Endothelial cell (in vitro differentiated cells): ENCODE data around the gene GUCY1A1. TPM values are rescaled to one million over a fixed set of nuclear protein-coding genes. Genes with fewer than 3 reads are reported as not detected.

Experiments
- DNase-seq: peaks from one replicate; pipeline ENCODE4 v3.0.0; 2021; ENCODE audit warnings: low spot score
- H3K27ac Mint-ChIP-seq: one replicate; pipeline ENCODE4 v1.8.0; 2021; ENCODE audit warnings: mixed read lengths, inconsistent platforms; ENCODE audit not compliant: unreplicated experiment
- H3K27me3 Mint-ChIP-seq: one replicate; pipeline ENCODE4 v1.8.0; 2021; ENCODE audit warnings: mild to moderate bottlenecking, moderate library complexity, mixed read lengths, inconsistent platforms; ENCODE audit not compliant: unreplicated experiment
- H3K36me3 Mint-ChIP-seq: one replicate; pipeline ENCODE4 v1.8.0; 2021; ENCODE audit warnings: mild to moderate bottlenecking, low read depth, mixed read lengths, inconsistent platforms; ENCODE audit not compliant: unreplicated experiment
- H3K4me1 Mint-ChIP-seq: one replicate; pipeline ENCODE4 v1.8.0; 2021; ENCODE audit warnings: mild to moderate bottlenecking, mixed read lengths, inconsistent platforms; ENCODE audit not compliant: unreplicated experiment
- H3K4me3 Mint-ChIP-seq: one replicate; pipeline ENCODE4 v1.8.0; 2021; ENCODE audit warnings: mild to moderate bottlenecking, mixed read lengths, inconsistent platforms; ENCODE audit not compliant: unreplicated experiment
- H3K9me3 Mint-ChIP-seq: one replicate; pipeline ENCODE4 v1.8.0; 2021; ENCODE audit warnings: mixed read lengths, inconsistent platforms; ENCODE audit not compliant: unreplicated experiment
- total RNA-seq: library from RNA; stranded (reverse); fragmentation: NEBNext Ultra II Directional; extraction: Animal tissue kit (Norgen Biotek cat#: 25700); gene quantifications from one replicate; pipeline ENCODE4 v1.2.1, GENCODE V29; 2021; ENCODE audit not compliant: unreplicated experiment
- TF ChIP-seq, protein P1 (sequence below): fragments of 200-600 bp; sonication (generic); IDR thresholded peaks from one replicate; pipeline ENCODE4 v1.5.0; 2021; ENCODE audit warnings: antibody characterized with exemption; ENCODE audit not compliant: unreplicated experiment

GUCY1A1 gene
- total RNA-seq, 1 donor from 2014 or later = not detected

- H3K36me3 Mint-ChIP-seq = no peaks in the 10 kb centered on the region
- H3K4me3 Mint-ChIP-seq = no peak overlapping the region
- H3K27ac Mint-ChIP-seq = no peak overlapping the region
- no peak for DNase-seq
- H3K27me3 Mint-ChIP-seq = no peaks in the 10 kb centered on the region
- peaks cover 13% of the 10 kb centered on the region for H3K4me1 Mint-ChIP-seq
- H3K9me3 Mint-ChIP-seq = no peaks in the 10 kb centered on the region
- TF ChIP-seq, protein P1, sequence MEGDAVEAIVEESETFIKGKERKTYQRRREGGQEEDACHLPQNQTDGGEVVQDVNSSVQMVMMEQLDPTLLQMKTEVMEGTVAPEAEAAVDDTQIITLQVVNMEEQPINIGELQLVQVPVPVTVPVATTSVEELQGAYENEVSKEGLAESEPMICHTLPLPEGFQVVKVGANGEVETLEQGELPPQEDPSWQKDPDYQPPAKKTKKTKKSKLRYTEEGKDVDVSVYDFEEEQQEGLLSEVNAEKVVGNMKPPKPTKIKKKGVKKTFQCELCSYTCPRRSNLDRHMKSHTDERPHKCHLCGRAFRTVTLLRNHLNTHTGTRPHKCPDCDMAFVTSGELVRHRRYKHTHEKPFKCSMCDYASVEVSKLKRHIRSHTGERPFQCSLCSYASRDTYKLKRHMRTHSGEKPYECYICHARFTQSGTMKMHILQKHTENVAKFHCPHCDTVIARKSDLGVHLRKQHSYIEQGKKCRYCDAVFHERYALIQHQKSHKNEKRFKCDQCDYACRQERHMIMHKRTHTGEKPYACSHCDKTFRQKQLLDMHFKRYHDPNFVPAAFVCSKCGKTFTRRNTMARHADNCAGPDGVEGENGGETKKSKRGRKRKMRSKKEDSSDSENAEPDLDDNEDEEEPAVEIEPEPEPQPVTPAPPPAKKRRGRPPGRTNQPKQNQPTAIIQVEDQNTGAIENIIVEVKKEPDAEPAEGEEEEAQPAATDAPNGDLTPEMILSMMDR = no peak
Measured at GRCh38 chr4:155676430-155676825, 9.8 kb downstream of the GUCY1A1 start.

DNA sequence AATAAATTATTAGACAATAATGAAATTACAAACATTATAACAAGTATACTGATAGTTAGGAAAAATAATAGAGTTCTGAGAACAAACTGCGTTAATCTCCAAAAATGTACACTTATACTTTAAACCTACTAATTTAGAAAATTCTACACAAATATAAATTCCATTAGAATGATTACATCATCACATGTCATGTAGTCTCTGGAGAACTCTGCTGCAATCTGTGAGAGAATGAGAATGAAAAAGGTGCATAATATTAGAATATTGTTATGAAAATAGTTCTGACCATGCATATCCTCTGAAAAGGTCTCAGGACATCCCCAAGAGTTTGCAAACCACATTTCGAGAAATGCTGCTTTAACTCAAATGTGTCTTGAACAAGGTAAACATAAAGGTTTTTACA lies 11.4 kb downstream of the GUCY1A1 start:
- no peak overlapping the region for H3K4me3 Mint-ChIP-seq
- no peaks in the 10 kb centered on the region for H3K27me3 Mint-ChIP-seq
- H3K36me3 Mint-ChIP-seq = no peaks in the 10 kb centered on the region
- peaks cover 13% of the 10 kb centered on the region for H3K4me1 Mint-ChIP-seq
- TF ChIP-seq, protein P1 = no peak
- H3K27ac Mint-ChIP-seq = no peak overlapping the region
- H3K9me3 Mint-ChIP-seq = no peaks in the 10 kb centered on the region
- DNase-seq = no peak

GRCh38 chr4:155679343-155679742 lies 12.7 kb downstream of the GUCY1A1 start:
- peaks cover 13% of the 10 kb centered on the region for H3K4me1 Mint-ChIP-seq
- DNase-seq = no peak
- no peaks in the 10 kb centered on the region for H3K36me3 Mint-ChIP-seq
- no peak overlapping the region for H3K4me3 Mint-ChIP-seq
- H3K27me3 Mint-ChIP-seq = no peaks in the 10 kb centered on the region
- H3K27ac Mint-ChIP-seq = no peak overlapping the region
- TF ChIP-seq, protein P1 = no peak
- H3K9me3 Mint-ChIP-seq = no peaks in the 10 kb centered on the region

DNA sequence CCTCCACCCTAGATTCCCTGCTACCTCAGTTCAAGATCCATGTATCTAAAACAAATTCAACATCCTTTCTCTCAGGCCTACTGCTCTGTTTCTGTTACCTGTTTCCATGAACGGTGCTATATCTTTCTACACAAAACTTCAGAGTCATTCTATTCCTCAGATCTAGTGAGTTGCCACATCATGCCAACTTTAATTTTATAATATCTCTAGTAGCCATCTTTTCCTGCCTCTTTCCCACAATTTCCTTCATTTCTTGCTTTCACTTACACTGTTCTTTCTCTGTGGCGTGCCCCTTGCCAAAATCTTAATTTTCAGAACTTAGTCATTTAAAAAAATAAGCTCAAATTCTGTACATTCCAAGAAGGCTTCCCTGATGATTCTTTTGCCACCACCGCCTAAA lies 15.2 kb downstream of the GUCY1A1 start:
- no peak overlapping the region for H3K27ac Mint-ChIP-seq

DNA sequence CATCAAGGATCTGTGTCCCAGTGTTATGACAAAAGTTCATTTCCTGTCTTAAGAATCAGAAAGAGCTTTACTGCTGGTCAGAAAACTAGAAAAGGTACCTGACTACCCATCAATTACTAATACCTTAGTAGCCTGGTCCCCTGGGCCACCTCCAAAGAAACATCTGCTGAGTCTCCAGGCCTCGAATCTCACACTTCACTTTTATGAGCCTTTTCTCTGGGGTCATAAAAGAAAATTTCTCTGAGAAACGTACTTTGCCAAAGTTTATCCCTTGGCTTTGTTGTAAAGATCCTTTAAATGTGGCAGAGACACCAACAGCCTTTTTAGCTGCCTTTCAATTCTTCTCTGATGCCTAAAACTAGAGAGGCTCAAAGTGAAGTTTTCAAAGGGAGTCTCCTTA lies 17.8 kb downstream of the GUCY1A1 start:
- Mint-ChIP-seq H3K9me3 (no peaks in the 10 kb centered on the region), H3K36me3 (no peaks in the 10 kb centered on the region), H3K4me1 (no peaks in the 10 kb centered on the region), H3K27ac (no peak overlapping the region), H3K27me3 (no peaks in the 10 kb centered on the region), H3K4me3 (no peak overlapping the region)
- no peak for DNase-seq
- TF ChIP-seq, protein P1 = no peak

More for the DNA sequence above, 15.2 kb downstream of the GUCY1A1 start:
- Mint-ChIP-seq H3K4me1 (no peaks in the 10 kb centered on the region), H3K36me3 (no peaks in the 10 kb centered on the region), H3K4me3 (no peak overlapping the region), H3K9me3 (no peaks in the 10 kb centered on the region), H3K27me3 (no peaks in the 10 kb centered on the region)
- no peak for DNase-seq
- TF ChIP-seq, protein P1 = no peak
